DMS53 treated with DMSO at 0.1 percent for 48 hours (cell line): ENCODE measurements around the gene TUBA1C.
A peak's percentile ranks its signal among the peaks of the same experiment; 100 is the strongest.

Source experiments
- DNase-seq: peaks from one replicate; lab custom pipeline; 2025; ENCODE audit not compliant: unreplicated experiment; lab: John Stamatoyannopoulos, UW

Gene TUBA1C

GRCh38 chr12:49264873-49265792 lies at the start of gene TUBA1C:
TSS of gene TUBA1C (plus strand) at chr12:49265082. CDS start at chr12:49265182, 100 bp downstream.
- peak; percentile 89 for DNase-seq

DNA sequence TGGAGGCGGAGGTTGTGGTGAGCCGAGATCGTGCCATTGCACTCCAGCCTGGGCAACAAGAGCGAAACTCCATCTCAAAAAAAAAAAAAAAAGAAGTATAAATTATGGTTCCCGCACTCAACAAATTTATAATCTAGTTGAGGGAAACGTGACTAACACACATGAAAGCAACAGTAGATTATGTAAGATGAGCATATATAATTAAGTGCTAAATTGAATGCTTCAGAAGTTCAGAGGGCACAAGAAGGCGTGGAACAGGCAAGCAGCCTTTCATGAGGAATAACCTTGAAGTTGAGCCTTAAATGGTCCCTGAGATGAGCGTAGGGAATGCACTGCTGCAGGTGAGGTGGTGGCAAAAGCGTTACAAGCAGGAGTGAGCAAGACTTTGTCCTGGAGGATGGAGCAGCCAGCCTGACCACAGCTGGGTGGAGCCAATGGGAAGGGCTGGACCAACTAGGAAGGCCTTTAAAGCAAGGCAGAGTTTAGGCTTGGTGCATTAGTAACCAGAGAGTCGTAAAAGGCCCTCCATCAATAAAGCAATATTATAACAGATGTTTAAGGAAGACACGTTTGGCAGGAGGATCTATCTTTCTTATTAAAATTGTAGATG lies 45.4 kb upstream of the TUBA1C start:
- DNase-seq = no peak

GRCh38 chr12:49220972-49221371 lies 43.9 kb upstream of the TUBA1C start:
- no peak for DNase-seq

- DNase-seq = no peak
These were observed 41.8 kb upstream of the TUBA1C start for GRCh38 chr12:49223122-49223521.

- no peak for DNase-seq
These were observed 41.1 kb upstream of the TUBA1C start for GRCh38 chr12:49223590-49224369.

DNA sequence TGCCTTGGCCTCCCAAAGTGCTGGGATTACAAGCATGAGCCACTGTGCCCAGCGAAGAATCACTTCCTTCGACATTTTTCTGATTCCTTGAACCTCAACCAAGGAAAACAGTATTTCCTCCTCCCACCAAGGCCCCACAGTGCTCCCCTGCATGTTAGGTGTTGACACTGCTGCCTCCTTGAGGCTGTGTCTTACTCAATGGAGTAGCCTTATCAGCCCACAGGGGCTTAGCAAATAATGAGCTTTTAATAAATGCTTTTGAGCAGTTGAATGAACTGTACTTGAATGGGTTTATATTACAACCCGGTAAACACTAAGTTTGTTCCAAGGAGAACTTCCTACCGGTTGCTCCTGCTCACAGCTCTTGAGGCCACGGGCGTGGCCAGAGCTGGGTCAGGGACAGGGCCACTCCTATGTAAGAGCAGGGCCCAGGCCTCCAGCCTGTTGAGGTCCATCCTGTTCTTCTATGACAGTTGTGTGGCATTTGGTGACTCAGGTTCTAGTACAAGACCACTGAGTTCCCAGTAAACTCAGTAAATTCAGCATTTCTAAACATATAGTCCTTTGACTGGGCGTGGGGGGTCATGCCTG lies 39.2 kb upstream of the TUBA1C start:
- no peak for DNase-seq

GRCh38 chr12:49227713-49228112 lies 37.2 kb upstream of the TUBA1C start:
- DNase-seq = no peak

DNA sequence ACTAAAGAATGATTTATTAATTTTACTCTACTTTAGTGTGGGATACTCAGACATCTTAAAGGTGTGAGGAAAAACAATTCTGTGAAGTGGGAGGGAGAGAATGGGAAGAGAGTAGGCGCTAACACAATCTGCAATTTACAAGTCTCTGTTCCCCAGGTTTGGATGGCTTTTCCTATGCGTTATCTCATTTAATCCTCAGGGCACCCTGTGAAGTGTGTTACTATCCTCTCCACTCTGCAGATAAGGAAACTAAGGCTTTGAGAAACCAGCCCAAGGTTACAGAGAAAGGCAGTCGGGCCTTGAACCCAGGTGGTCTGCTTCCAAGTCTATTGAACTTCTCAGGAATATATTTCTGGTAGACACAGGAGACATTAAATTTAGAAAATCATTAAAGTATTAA lies 36.2 kb upstream of the TUBA1C start:
- DNase-seq = no peak

DNA sequence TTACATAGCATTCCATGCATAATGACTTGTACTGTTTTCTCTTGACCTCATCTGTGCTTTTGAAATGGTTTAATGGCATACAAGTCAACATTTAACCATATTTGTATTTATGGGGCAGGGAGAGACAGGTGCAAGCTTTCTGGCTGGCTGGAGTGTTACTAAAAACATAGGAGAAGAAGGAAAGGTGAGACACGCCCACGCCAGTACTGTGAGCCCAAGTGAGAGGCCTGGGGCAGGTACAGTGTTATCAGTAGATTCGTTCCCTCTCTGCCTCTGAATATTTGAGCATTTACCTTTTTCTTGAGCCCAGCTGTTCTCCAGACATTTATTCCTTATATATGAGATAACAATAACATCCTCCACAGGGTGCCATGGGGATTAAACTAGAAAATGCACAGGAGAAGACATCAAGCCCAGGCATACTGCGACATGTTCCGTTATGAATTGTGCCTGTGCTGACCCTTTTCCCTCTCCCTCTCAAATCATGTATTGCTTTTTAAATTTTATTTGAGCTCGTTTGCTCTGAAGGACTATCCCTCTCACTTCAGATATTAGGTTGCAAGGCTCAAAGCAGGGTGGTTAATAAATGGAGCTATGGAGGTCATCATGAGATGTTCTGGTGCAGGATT lies 34.6 kb upstream of the TUBA1C start:
- DNase-seq = peak; percentile 8

- no peak for DNase-seq
These were observed 34.1 kb upstream of the TUBA1C start for GRCh38 chr12:49230805-49231194.

- DNase-seq = no peak
These were observed 32.8 kb upstream of the TUBA1C start for GRCh38 chr12:49231878-49232655.

DNA sequence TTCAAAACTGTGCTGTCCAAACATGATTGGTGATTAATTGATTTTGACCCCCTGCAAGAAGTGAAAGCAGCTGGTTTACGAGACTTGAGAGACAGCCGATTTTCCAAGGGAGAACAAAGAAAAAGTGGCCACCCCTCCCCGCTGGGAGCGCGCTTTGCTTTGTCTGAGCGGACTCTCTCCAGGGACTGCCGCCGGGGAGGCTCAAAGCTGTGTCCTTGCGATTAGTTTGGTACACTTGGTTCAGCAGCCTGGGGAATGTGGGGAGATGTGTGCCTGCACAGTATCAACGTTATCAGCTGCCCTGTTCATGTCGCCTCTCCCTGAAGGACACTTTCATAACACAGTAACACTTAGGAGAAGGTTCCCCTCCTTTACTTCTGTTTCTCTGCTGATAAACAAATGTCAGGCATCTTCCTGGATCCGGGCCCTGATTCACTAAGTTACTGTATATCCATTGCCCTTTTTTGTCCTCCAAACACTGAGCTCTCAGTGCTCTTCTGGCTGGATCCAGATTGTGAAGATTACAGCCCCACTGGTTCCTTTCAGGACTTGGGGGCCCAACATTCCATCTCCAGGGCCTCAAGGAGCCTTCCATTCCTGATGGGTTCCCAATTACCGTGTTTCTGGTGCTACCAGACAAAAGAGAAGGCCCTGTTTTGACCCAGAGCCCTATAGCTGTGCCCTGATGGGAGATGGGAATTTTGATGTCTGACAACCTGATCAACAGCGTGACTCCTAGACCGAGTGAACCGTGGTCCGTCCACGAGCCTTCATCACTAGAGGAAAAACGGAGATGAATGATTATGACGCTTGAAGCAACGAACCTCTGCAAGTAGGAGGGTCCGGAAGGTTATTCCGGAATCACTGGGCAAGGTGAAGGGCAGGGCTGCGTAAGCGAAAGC lies 31.7 kb upstream of the TUBA1C start:
- DNase-seq = no peak

DNA sequence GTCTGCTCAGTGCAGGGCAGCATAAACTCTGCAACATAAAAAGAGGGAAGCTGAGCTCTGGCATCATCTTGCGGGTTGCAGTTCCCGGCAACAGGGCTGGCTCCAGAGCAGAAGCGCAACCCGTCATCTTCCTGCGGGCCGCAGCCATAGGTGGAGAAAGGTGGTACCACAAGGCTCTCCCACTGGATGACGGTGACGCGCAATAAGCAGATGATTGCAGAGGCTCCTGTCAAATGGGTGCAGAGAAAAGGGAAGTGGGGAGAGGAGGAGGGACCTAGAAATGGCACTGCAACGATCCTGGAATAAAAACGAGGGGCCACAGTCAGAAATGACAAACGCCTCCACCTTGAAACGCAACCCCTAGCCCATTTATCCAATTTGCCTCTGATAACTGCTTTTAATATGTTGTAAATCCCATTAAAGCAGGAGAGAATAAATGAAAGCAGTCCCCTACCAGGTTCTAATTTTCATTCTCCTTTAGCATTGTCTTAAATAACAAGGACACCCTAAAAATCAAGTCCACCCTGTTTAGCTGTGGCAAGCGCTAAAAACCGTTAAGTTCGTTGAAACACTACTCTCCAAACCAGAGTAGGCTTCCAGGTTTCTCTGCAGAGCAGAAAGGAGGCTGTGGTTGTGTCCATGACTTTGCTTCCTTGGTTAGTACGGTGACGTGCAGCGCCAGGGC lies 30.9 kb upstream of the TUBA1C start:
- DNase-seq = no peak

- DNase-seq = no peak
These were observed 28.5 kb upstream of the TUBA1C start for GRCh38 chr12:49236423-49236822.

- DNase-seq = no peak
These were observed 21.3 kb upstream of the TUBA1C start for GRCh38 chr12:49243631-49244030.

DNA sequence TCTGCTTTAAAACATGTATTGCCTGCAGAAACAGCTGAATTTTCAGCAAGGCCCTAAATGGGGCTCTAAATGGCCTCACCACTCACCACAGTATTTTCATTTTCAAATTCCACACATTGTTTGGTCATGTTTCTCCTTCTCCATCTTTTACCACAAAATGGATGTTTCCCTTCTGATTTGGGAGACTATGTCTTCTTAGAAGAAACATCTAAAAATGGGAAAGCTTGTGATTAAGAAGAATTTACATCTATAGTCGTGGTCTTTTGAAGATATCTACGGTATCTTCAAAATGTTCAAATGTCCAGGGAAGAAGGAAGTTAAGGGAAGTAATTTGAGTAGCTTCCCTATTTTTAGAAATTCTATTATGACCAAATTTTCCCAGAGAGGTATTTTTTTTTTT lies 20.7 kb upstream of the TUBA1C start:
- no peak for DNase-seq

- DNase-seq = no peak
These were observed 13.5 kb upstream of the TUBA1C start for GRCh38 chr12:49251357-49251756.

- no peak for DNase-seq
These were observed 11.8 kb upstream of the TUBA1C start for GRCh38 chr12:49253033-49253623.
